RPMI7951 (cell line): ENCODE results near the gene RAB9B. TPM values are rescaled to one million over a fixed set of nuclear protein-coding genes. Genes with fewer than 3 reads are reported as not detected.
A peak's percentile ranks its signal among the peaks of the same experiment; 100 is the strongest.

ENCODE experiments used
- DNase-seq: peaks from one replicate; pipeline ENCODE4 v3.0.0-alpha.2; 2012; ENCODE audit warnings: low read depth
- total RNA-seq: library from RNA; depleted of rRNA; stranded (reverse); fragments of >200 nt; shearing (Covaris generic); gene quantifications from 2 replicates; pipeline ENCODE4 v1.2.3, GENCODE V29; 2014

Gene RAB9B
- total RNA-seq, 1 experiment from 2014 or later, result not detected

GRCh38 chrX:103811858-103812257, 20.2 kb downstream of the RAB9B start:
- no peak for DNase-seq

DNA sequence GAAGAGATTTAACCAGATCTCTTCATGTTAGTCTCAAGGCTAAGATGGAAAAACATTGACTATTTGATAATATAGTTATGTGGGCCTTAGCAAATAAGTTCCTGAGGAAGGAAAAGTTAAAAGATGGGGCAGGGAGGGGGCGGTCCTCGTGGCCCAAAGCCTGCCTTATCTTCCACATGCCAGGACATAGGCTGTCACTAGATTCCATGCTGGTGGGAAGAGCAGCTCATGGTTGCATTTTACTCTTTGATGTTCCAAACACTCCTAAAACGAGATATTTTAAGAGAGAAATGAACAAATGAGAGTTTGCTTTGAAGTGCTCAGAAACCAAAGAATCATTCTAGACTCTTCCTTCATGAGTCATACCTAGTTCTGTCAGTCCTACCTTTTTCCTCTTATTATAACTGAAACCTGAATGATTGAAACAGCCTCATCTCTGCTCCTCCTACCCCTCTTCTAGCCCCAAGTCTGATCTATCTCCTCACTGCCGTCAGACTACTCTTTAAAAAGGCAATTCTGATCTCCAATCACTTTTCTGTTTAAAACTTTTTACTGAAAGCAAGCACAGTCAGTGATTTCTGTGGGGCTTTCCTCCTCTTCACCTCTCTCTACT, 25.1 kb downstream of the RAB9B start:
- no peak for DNase-seq

DNA sequence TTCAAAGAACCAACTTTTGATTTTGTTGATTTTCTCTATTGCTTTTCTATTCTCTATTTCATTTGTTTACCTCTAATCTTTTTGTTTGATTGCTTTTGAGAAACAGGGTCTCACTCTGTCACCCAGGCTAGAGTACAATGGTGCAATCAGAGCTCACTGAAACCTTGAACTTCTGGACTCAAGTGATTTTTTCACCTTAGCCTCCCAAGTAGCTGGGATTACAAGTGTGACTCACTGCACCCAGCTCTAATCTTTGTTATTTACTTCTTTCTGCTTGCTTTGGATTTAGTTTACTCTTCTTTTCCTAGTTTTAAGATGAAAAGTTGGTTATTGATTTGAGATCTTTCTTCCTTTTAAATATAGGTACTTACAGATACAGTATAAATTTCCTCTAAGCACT, 26.2 kb downstream of the RAB9B start:
- no peak for DNase-seq

DNA sequence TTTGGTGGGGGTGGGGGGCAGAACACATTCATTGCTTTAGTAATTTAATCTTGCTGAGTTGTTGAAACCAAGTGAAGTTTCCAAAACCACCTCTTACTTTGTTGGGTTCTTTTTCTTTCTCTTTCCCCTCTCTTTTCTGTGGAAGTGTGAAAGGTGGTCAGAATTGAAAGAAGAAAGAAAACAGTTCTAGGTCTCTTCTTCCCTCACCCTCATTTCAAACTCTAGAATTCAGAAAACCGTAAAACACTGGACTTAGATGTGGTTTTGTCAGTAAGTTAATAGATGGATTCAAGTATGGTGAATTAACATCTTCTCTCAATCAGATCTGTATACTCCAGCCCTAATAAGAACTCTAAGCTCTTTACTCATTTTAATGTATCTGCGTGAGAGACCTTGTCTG, 31.7 kb downstream of the RAB9B start:
- no peak for DNase-seq

GRCh38 chrX:103797691-103798090, 34.4 kb downstream of the RAB9B start:
- no peak for DNase-seq

- peak; percentile 17 for DNase-seq
Measured at GRCh38 chrX:103794119-103794518, 37.9 kb downstream of the RAB9B start.

GRCh38 chrX:103793545-103793940, 38.5 kb downstream of the RAB9B start:
- peak; percentile 38 for DNase-seq

DNA sequence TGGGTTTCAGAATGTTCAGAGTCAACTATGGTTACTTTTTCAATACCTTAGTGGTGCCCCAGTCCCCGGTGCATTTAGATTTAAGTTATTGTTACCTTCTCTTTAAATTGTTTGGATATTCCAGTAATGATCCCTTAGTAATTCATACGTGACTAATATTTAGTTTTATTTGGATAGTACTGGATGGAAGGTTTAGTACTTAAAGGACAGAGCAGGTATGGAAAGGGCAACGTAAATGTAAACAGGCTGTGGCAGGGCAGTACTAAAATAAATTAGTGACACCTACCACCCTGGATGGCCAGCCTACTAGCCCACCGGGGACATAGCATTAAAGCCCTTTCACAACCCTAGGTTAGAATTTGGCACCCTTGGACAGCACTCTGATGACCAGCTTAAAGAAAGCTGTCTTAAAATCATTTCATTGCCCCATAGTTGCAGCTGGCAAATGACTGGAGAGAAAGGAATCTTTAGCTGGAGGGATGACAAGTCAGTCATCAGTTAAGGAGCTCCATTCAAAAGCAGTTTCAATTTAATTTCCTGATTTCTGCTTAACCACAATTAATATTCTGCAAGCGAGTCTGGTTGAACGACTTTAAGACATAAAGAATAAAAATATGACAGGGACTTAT, 39.0 kb downstream of the RAB9B start:
- DNase-seq, result peak; percentile 65

GRCh38 chrX:103791826-103792485, 40.1 kb downstream of the RAB9B start:
- no peak for DNase-seq

- DNase-seq, result no peak
Measured at GRCh38 chrX:103791228-103791627, 40.8 kb downstream of the RAB9B start.

GRCh38 chrX:103789004-103789403, 43.1 kb downstream of the RAB9B start:
- no peak for DNase-seq

DNA sequence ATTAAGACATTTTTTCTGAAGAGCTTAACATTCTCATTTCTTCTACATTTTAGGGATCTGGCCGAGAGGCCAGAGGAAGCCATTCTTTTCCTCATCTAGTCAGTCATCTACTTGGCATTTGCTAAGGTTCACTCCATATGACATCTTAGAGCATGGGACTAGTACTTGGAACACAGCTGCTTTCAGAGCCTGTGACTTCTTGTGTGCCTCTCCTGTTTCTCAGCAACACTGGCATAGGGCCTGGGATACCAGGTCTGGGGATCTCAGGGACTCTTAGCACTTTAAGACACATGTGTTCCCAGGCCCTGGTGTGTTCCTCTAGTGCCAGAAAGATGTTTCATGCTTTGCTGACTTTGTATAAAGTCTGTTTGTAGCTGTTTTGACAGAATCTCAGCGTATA, 48.1 kb downstream of the RAB9B start:
- no peak for DNase-seq

GRCh38 chrX:103783196-103783595, 48.9 kb downstream of the RAB9B start:
- no peak for DNase-seq

GRCh38 chrX:103782640-103783039, 49.4 kb downstream of the RAB9B start:
- peak; percentile 4 for DNase-seq

DNA sequence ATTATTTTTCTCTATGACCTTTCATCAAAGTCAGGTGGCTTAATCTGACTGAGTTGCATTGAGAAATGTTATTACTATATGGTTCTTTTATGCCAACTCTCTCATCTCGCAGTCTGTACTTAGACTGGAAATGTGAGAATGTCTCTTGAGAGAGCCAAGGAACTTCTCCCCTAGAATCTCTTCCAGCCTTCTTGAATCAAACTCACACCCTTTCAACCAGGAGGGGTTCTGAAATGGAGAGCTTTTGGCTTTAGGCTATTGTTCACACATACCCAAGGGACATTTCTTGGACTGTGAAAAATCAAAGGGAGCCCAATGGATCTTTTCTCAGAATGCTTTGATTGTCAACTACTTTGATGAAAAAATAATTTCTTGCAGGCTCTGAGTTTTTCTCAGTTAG, 50.4 kb downstream of the RAB9B start:
- no peak for DNase-seq

DNA sequence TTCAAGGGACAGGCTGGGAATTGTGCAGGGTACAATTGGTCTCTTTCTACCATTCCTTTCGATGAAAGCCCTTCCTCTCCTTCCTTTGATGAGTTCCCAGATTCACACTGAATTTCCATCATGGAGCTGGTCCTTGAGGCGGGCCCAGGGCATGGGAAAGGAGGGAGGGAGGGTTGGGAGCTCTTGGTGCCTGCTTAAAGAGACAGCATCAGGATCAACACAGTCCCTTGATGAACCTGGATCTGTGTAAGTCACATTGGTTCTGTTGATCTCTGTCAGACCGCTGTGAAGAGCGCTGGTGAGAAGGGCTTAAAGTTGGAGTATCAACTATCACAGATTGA, 51.0 kb downstream of the RAB9B start:
- DNase-seq, result no peak

GRCh38 chrX:103780336-103781061, 51.6 kb downstream of the RAB9B start:
- no peak for DNase-seq

GRCh38 chrX:103779141-103779789, 52.8 kb downstream of the RAB9B start:
- no peak for DNase-seq

GRCh38 chrX:103776546-103776945, 55.5 kb downstream of the RAB9B start, which contains the start of gene PLP1:
TSS of gene PLP1 (plus strand) at chrX:103776840. CDS start at chrX:103776996, 156 bp downstream.
- no peak for DNase-seq

DNA sequence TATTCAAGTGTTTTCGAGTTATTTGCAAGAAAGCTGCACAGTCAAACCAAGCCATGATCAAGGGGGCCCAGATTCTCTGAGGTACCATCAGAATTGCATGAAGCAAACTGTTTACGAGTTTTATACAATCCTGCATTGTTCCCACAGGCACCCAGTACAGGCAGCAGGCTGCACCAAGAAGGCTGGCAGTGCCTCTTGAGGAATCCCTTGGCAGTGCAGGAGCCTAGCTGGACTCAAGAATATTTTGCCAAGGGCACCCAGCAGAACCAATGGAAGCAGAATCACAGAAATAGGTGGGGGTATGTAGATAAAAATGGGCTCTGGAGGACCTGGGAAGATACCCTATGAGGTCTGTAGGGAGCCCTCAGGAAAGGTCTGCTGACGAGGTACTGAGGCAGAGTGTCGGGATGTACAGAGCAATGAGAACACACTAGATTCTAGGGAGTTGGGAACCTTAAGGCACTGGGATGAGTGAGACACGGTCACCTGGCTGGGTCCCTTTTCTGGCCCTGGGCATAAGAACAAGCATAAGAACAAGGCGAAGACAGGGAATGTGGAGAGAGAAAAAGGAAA, 57.9 kb downstream of the RAB9B start:
- peak; percentile 16 for DNase-seq

- no peak for DNase-seq
Measured at GRCh38 chrX:103773445-103773844, 58.6 kb downstream of the RAB9B start.
